GM23338 (cell line): ENCODE data around the gene KCTD15. TPM values are rescaled to one million over a fixed set of nuclear protein-coding genes. Genes with fewer than 3 reads are reported as not detected.

Experiments used
- ATAC-seq: fragments of 200-7000 bp; cut with Tn5 transposase; 3 replicates; pipeline ENCODE4 v1.9.1; 2020
- DNase-seq: peaks from one replicate; pipeline ENCODE4 v3.0.0-alpha.2; 2015; ENCODE audit warnings: low spot score
- H2AFZ ChIP-seq: fragments of 200-600 bp; sonication (generic); 2 replicates; pipeline ENCODE4 v1.8.0; 2016; ENCODE audit warnings: antibody characterized with exemption, mild to moderate bottlenecking, moderate library complexity
- H3F3A ChIP-seq: fragments of 200-600 bp; sonication (generic); replicated peaks from 2 replicates; pipeline ENCODE4 v1.8.0; 2017; ENCODE audit warnings: antibody characterized with exemption, mixed run types, low read depth
- H3K27ac ChIP-seq: fragments of 200-600 bp; sonication (generic); 2 replicates; pipeline ENCODE4 v1.6.1; 2016; ENCODE audit warnings: low read depth
- H3K27me3 ChIP-seq: fragments of 200-600 bp; sonication (generic); 2 replicates; pipeline ENCODE4 v1.8.0; 2016; ENCODE audit warnings: mild to moderate bottlenecking, mixed run types, moderate library complexity; ENCODE audit not compliant: insufficient read depth
- H3K36me3 ChIP-seq: fragments of 200-600 bp; sonication (generic); 2 replicates; pipeline ENCODE4 v1.8.0; 2016; ENCODE audit warnings: mild to moderate bottlenecking; ENCODE audit not compliant: insufficient read depth
- H3K4me1 ChIP-seq: fragments of 200-600 bp; sonication (generic); 2 replicates; pipeline ENCODE4 v1.8.0; 2016; ENCODE audit warnings: mild to moderate bottlenecking, moderate library complexity; ENCODE audit not compliant: insufficient read depth
- H3K4me2 ChIP-seq: fragments of 200-600 bp; sonication (generic); 2 replicates; pipeline ENCODE4 v1.7.1; 2017; ENCODE audit warnings: mixed run types
- H3K4me3 ChIP-seq: fragments of 200-600 bp; sonication (generic); 2 replicates; pipeline ENCODE4 v1.6.1; 2016; ENCODE audit warnings: mixed run types
- H3K79me2 ChIP-seq: fragments of 200-600 bp; sonication (generic); replicated peaks from 2 replicates; pipeline ENCODE4 v1.8.0; 2017; ENCODE audit warnings: mild to moderate bottlenecking; ENCODE audit not compliant: insufficient read depth
- H3K9me2 ChIP-seq: fragments of 200-600 bp; sonication (generic); 2 replicates; pipeline ENCODE4 v1.8.0; 2017; ENCODE audit not compliant: insufficient read depth
- H4K20me1 ChIP-seq: fragments of 200-600 bp; sonication (generic); replicated peaks from 2 replicates; pipeline ENCODE4 v1.8.0; 2017; ENCODE audit warnings: mild to moderate bottlenecking; ENCODE audit not compliant: insufficient read depth
- H3K27ac Mint-ChIP-seq: 2 replicates; pipeline ENCODE4 v1.8.0; 2020; ENCODE audit warnings: inconsistent platforms, mild to moderate bottlenecking, moderate library complexity, mixed read lengths
- H3K27me3 Mint-ChIP-seq: 3 replicates; pipeline ENCODE4 v1.8.0; 2022; ENCODE audit warnings: low read depth, mild to moderate bottlenecking, moderate library complexity, mixed read lengths, inconsistent platforms; ENCODE audit not compliant: insufficient read depth, poor library complexity
- H3K36me3 Mint-ChIP-seq: 3 replicates; pipeline ENCODE4 v1.8.0; 2021; ENCODE audit warnings: low read depth, mild to moderate bottlenecking, inconsistent platforms, moderate library complexity, mixed read lengths
- H3K4me1 Mint-ChIP-seq: 3 replicates; pipeline ENCODE4 v1.8.0; 2020; ENCODE audit warnings: mild to moderate bottlenecking, inconsistent platforms, mixed read lengths
- H3K4me3 Mint-ChIP-seq: 3 replicates; pipeline ENCODE4 v1.8.0; 2021; ENCODE audit warnings: moderate library complexity, mild to moderate bottlenecking, inconsistent platforms, mixed read lengths
- H3K9me3 Mint-ChIP-seq: 3 replicates; pipeline ENCODE4 v1.8.0; 2020; ENCODE audit warnings: moderate library complexity, mild to moderate bottlenecking, inconsistent platforms, mixed read lengths
- CREB1 ChIP-seq: fragments of 250-450 bp; sonication (Bioruptor Pico); IDR thresholded peaks from 2 replicates; pipeline ENCODE4 v1.5.0; 2020; ENCODE audit warnings: low read depth, mild to moderate bottlenecking, moderate library complexity
- EZH2phosphoT487 ChIP-seq: fragments of 200-600 bp; sonication (generic); IDR thresholded peaks from one replicate; pipeline ENCODE4 v1.8.1; 2018; ENCODE audit warnings: antibody characterized with exemption; ENCODE audit not compliant: unreplicated experiment
- JUNB ChIP-seq: IDR thresholded peaks from one replicate; pipeline ENCODE4 v1.6.1; 2016; ENCODE audit warnings: antibody characterized with exemption; ENCODE audit not compliant: unreplicated experiment
- STAT1 ChIP-seq: IDR thresholded peaks from one replicate; pipeline ENCODE4 v1.6.1; 2016; ENCODE audit warnings: antibody characterized with exemption; ENCODE audit not compliant: unreplicated experiment
- ZNF462 ChIP-seq: fragments of 250-450 bp; sonication (Bioruptor Pico); IDR thresholded peaks from 2 replicates; pipeline ENCODE4 v1.5.0; 2020; ENCODE audit warnings: mild to moderate bottlenecking, moderate library complexity
- polyA plus RNA-seq: library from polyadenylated mRNA; unstranded; fragments of >200 nt; fragmentation: Nextera tagmentation; extraction: Ambion mirVana; gene quantifications from 2 replicates; pipeline ENCODE4 v1.2.1, GENCODE V29; 2016
- total RNA-seq: library from RNA; depleted of rRNA; stranded (reverse); fragments of >200 nt; shearing (Covaris generic); gene quantifications from 2 replicates; pipeline ENCODE4 v1.2.3, GENCODE V29; 2014
- TF ChIP-seq, protein P1 (sequence below): IDR thresholded peaks from one replicate; pipeline ENCODE4 v1.6.1; 2018; ENCODE audit warnings: antibody characterized with exemption; ENCODE audit not compliant: unreplicated experiment

KCTD15 gene
- total and polyA plus RNA-seq, 2 experiments from 2014 or later = 5.1 to 60.1 TPM

GRCh38 chr19:33806434-33806881 lies 9.8 kb downstream of the KCTD15 start:
- Mint-ChIP-seq H3K4me3 (no peak overlapping the region), H3K36me3 (peaks cover 75% of the 10 kb centered on the region), H3K4me1 (no peaks in the 10 kb centered on the region), H3K9me3 (no peaks in the 10 kb centered on the region), H3K27ac (no peak overlapping the region), H3K27me3 (peaks cover 1% of the 10 kb centered on the region)
- DNase-seq (no peak), ATAC-seq (no peak)
- H3K27me3 ChIP-seq = no peaks in the 10 kb centered on the region
- no peak overlapping the region for H3K4me2 ChIP-seq
- no peaks in the 10 kb centered on the region for H3K4me1 ChIP-seq
- peaks cover 3% of the 10 kb centered on the region for H3K36me3 ChIP-seq
- no peak for TF ChIP-seq JUNB
- no peak for TF ChIP-seq STAT1
- no peak for TF ChIP-seq CREB1 (CRISPR knock-in tag)
- no peak for TF ChIP-seq EZH2phosphoT487
- TF ChIP-seq, protein P1, sequence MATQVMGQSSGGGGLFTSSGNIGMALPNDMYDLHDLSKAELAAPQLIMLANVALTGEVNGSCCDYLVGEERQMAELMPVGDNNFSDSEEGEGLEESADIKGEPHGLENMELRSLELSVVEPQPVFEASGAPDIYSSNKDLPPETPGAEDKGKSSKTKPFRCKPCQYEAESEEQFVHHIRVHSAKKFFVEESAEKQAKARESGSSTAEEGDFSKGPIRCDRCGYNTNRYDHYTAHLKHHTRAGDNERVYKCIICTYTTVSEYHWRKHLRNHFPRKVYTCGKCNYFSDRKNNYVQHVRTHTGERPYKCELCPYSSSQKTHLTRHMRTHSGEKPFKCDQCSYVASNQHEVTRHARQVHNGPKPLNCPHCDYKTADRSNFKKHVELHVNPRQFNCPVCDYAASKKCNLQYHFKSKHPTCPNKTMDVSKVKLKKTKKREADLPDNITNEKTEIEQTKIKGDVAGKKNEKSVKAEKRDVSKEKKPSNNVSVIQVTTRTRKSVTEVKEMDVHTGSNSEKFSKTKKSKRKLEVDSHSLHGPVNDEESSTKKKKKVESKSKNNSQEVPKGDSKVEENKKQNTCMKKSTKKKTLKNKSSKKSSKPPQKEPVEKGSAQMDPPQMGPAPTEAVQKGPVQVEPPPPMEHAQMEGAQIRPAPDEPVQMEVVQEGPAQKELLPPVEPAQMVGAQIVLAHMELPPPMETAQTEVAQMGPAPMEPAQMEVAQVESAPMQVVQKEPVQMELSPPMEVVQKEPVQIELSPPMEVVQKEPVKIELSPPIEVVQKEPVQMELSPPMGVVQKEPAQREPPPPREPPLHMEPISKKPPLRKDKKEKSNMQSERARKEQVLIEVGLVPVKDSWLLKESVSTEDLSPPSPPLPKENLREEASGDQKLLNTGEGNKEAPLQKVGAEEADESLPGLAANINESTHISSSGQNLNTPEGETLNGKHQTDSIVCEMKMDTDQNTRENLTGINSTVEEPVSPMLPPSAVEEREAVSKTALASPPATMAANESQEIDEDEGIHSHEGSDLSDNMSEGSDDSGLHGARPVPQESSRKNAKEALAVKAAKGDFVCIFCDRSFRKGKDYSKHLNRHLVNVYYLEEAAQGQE = no peak
- no peak for TF ChIP-seq ZNF462 (CRISPR knock-in tag)
- no peak overlapping the region for H2AFZ ChIP-seq
- H3K27ac ChIP-seq = no peak overlapping the region
- no peaks in the 10 kb centered on the region for H3F3A ChIP-seq
- no peaks in the 10 kb centered on the region for H3K9me2 ChIP-seq
- H3K4me3 ChIP-seq = no peak overlapping the region
- H3K79me2 ChIP-seq = 0 out of 2 replicates have a peak, but pooled peaks cover 7% of the 10 kb centered on the region
- H4K20me1 ChIP-seq = no peaks in the 10 kb centered on the region; the same call in 1 of the 2 replicates
